ENCODE results near the gene PHIP. TPM values are rescaled to one million over a fixed set of nuclear protein-coding genes. Genes with fewer than 3 reads are reported as not detected.

Gene PHIP
- total and polyA plus RNA-seq, 2 of the 8 experiments (the other 6 are each of a cell fraction or from before 2014, with no cell fraction given), result 7.3 to 56.2 TPM

DNA sequence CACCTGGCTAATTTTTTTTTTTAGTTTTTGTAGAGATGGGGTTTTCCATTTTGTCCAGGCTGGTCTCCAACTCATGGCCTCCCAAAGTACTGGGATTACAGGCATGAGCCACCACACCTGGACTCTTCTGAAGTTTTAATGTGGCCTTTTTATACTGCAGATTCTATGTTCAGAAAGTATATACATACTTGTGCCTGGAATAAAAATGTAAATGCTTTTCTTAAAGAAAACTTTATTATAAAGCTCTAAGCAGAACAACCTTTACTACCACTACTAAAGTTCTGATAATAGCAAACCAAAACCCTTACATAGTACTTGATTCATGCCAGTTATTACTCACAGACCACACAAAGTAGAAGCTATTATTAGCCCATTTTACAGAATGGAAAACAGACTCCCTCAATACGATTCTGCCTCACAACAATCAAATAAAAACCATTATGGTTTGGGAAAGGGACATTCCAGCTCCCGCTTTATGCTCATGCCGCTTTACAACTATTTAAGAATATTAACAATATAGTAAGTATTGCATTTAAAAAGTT lies 5.3 kb downstream of the PHIP start:
- no peak overlapping the region for H4K8ac ChIP-seq (ENCODE audit: extremely low read depth, insufficient read depth, low read length)
- H3K18ac ChIP-seq (ENCODE audit: extremely low read depth, low read length), result no peak overlapping the region
- no peak overlapping the region for H2AFZ ChIP-seq (ENCODE audit: low read length)
- no peak overlapping the region for H4K5ac ChIP-seq (ENCODE audit: insufficient read length, low read depth, low read length)
- no peaks in the 10 kb centered on the region; the same call in 1 of the 2 replicates for H3K23me2 ChIP-seq (ENCODE audit: low read depth, low read length)
- H2BK5ac ChIP-seq (ENCODE audit: low read depth, low read length), result no peak overlapping the region
- no peak overlapping the region for H2AK5ac ChIP-seq (ENCODE audit: low read depth, low read length)
- DNase-seq (ENCODE audit: low read depth in 1 of 2, low spot score in 2 of 2), result no peak
- H4K91ac ChIP-seq (replicated peaks; ENCODE audit: insufficient read length, low read length), result no peak overlapping the region
- H3K56ac ChIP-seq (replicated peaks; ENCODE audit: insufficient read length, low read depth, low read length), result no peak overlapping the region
- H3K79me1 ChIP-seq (ENCODE audit: low read depth, low read length), result no peaks in the 10 kb centered on the region
- H3K4me3 ChIP-seq (ENCODE audit: extremely low read depth in 1 of 4, insufficient read depth in 2 of 4, low read depth in 3 of 4, low read length in 4 of 4), result no peak overlapping the region
- POLR2A ChIA-PET (ENCODE audit: partially characterized antibody), result interaction anchor here (0.6 to 2.7 kb wide), 3 partner anchors 9 to 139 kb away, joined by 3 to 15 read pairs (median 4); no protein-coding TSS in a partner anchor
- no peak overlapping the region for H3K27ac ChIP-seq (ENCODE audit: low read depth, low read length)
- peaks cover 0 to 26% (median 0%) of the 10 kb centered on the region in 4 experiments; a peak in 2 of 8 replicates for H3K36me3 ChIP-seq (ENCODE audit: control insufficient read depth in 2 of 4, insufficient read depth in 4 of 4, low read length in 3 of 4)
- H3K79me2 ChIP-seq (ENCODE audit: control insufficient read depth in 1 of 2, insufficient read depth in 2 of 2, low read length in 2 of 2), result peaks cover 4 to 91% of the 10 kb centered on the region in 2 experiments; a peak in 3 of 4 replicates
- CTCF ChIA-PET (ENCODE audit: partially characterized antibody), result interaction anchor here (0.6 to 0.7 kb wide), 4 partner anchors 53 to 741 kb away, joined by 3 read pairs; no protein-coding TSS in a partner anchor
- H3K4ac ChIP-seq (replicated peaks; ENCODE audit: insufficient read length, low read depth, low read length), result no peak overlapping the region
- peaks cover 0 to 8% (median 0%) of the 10 kb centered on the region in 4 experiments; a peak in 1 of 7 replicates for H3K4me1 ChIP-seq (replicated peaks in 1 of 4; ENCODE audit: control insufficient read depth in 3 of 4, insufficient read depth in 4 of 4, low read length in 3 of 4)
- H3K9me3 ChIP-seq (ENCODE audit: insufficient read depth in 2 of 2, low read depth in 1 of 2, low read length in 1 of 2), result no peaks in the 10 kb centered on the region
- H2BK12ac ChIP-seq (ENCODE audit: low read depth, low read length), result no peak overlapping the region
- peaks cover 0 to 1% (median 0%) of the 10 kb centered on the region in 4 experiments; a peak in 1 of 7 replicates for H3K27me3 ChIP-seq (replicated peaks in 1 of 4; ENCODE audit: control insufficient read depth in 3 of 4, extremely low read depth in 1 of 4, insufficient read depth in 3 of 4, low read length in 3 of 4)
- H2BK15ac ChIP-seq (ENCODE audit: low read length), result no peak overlapping the region
- FAIRE-seq, result no peak
- no peak overlapping the region for H2BK120ac ChIP-seq (replicated peaks; ENCODE audit: low read depth, low read length)
- H3K9ac ChIP-seq (replicated peaks in 1 of 4; ENCODE audit: extremely low read depth in 1 of 4, low read depth in 3 of 4, low read length in 3 of 4), result no peak overlapping the region
- H4K20me1 ChIP-seq (replicated peaks in 1 of 2; ENCODE audit: control insufficient read depth in 1 of 2, insufficient read depth in 2 of 2, low read length in 2 of 2), result peaks cover 7 to 12% of the 10 kb centered on the region in 2 experiments
- no peak overlapping the region for H2BK20ac ChIP-seq (ENCODE audit: low read length)
- H3K14ac ChIP-seq (ENCODE audit: insufficient read length), result no peak overlapping the region
- TF ChIP-seq TAF1 (IDR thresholded peaks at IDR 0.05; ENCODE audit: low read depth, low read length) (no peak), SUZ12 (IDR thresholded peaks at IDR 0.05; ENCODE audit: low read length) (no peak), KDM4A (IDR thresholded peaks at IDR 0.05; ENCODE audit: low read depth, low read length, severe bottlenecking) (no peak), YY1 (IDR thresholded peaks at IDR 0.05; ENCODE audit: low read depth, low read length) (no peak), MAX (IDR thresholded peaks at IDR 0.05) (no peak), ZNF274 (IDR thresholded peaks at IDR 0.05; ENCODE audit: borderline replicate concordance, extremely low read depth, low read length) (no peak), SAP30 (IDR thresholded peaks at IDR 0.05; ENCODE audit: insufficient read depth, insufficient replicate concordance, low read length) (no peak), PHF8 (conservative IDR thresholded peaks at IDR 0.05; ENCODE audit: low read depth, low read length) (no peak), POU5F1 (IDR thresholded peaks at IDR 0.05; ENCODE audit: low read depth, low read length) (no peak), TBP (IDR thresholded peaks at IDR 0.05; ENCODE audit: low read depth, low read length) (no peak), SIX5 (IDR thresholded peaks at IDR 0.05; ENCODE audit: low read depth, low read length) (no peak), TEAD4 (IDR thresholded peaks at IDR 0.05; ENCODE audit: low read depth, low read length) (no peak)
- no peak overlapping the region for H3K4me2 ChIP-seq (ENCODE audit: insufficient read depth in 1 of 2, low read depth in 2 of 2, low read length in 2 of 2)
- 95% methylated on average over 3 of the region's 3 CpGs; no CpG with 5 or more reads in 1 of the 2 experiments for WGBS, 2 experiments (ENCODE audit: extremely low coverage in 1 of 2, insufficient coverage in 1 of 2, insufficient read length in 1 of 2, insufficient replicate concordance in 2 of 2, low coverage in 1 of 2, low lambda C conversion rate in 2 of 2, missing lambda C conversion rate in 1 of 2)
- no peak overlapping the region for H3K23ac ChIP-seq (ENCODE audit: insufficient read length)

Data from H1 (cell line).